Measurements from ENCODE around the gene CST9.

CST9 gene

DNA sequence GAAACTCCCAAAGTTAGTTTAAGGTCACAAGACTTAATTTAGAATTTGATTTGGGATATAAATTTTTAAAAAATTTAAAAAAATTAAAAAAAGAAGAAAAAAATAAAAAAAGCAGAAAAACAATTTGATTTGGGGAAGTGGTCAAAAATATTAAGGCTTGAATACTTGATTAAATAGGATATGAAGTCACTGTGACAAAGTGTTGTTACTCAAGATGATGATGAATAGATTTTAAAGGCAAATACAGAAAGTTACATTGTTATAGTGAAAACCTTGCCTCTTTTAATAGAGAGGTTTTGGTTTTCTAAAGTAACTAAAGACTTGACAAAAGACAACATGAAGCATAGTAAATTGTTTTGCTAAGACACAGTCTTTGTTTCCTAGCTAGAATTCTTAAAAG lies 7.2 kb downstream of the CST9 start:
- H3K4me2 ChIP-seq (ENCODE audit: low read length), result no peak overlapping the region
- H3K9ac ChIP-seq (ENCODE audit: low read length), result no peak overlapping the region
- H4K20me1 ChIP-seq (ENCODE audit: insufficient read depth, low read length), result no peaks in the 10 kb centered on the region
- H3K27me3 ChIP-seq (ENCODE audit: insufficient read depth, low read length), result no peaks in the 10 kb centered on the region
- no peaks in the 10 kb centered on the region for H3K9me2 ChIP-seq (ENCODE audit: low read depth, low read length)
- no peaks in the 10 kb centered on the region for H3K9me3 ChIP-seq (ENCODE audit: low read length)
- H3K27ac ChIP-seq (ENCODE audit: low read depth, low read length, poor library complexity, severe bottlenecking), result no peak overlapping the region
- H3K4me3 ChIP-seq (ENCODE audit: low read depth, low read length, poor library complexity, severe bottlenecking), result no peak overlapping the region
- TF ChIP-seq EZH2 (IDR thresholded peaks at IDR 0.05; ENCODE audit: borderline replicate concordance, low read length), result no peak
- TF ChIP-seq, protein P1, sequence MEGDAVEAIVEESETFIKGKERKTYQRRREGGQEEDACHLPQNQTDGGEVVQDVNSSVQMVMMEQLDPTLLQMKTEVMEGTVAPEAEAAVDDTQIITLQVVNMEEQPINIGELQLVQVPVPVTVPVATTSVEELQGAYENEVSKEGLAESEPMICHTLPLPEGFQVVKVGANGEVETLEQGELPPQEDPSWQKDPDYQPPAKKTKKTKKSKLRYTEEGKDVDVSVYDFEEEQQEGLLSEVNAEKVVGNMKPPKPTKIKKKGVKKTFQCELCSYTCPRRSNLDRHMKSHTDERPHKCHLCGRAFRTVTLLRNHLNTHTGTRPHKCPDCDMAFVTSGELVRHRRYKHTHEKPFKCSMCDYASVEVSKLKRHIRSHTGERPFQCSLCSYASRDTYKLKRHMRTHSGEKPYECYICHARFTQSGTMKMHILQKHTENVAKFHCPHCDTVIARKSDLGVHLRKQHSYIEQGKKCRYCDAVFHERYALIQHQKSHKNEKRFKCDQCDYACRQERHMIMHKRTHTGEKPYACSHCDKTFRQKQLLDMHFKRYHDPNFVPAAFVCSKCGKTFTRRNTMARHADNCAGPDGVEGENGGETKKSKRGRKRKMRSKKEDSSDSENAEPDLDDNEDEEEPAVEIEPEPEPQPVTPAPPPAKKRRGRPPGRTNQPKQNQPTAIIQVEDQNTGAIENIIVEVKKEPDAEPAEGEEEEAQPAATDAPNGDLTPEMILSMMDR (IDR thresholded peaks at IDR 0.05; ENCODE audit: low read length), result no peak
- no peaks in the 10 kb centered on the region for H3K79me2 ChIP-seq (ENCODE audit: insufficient read depth, low read length)
- H3K36me3 ChIP-seq (ENCODE audit: insufficient read depth, low read length), result no peaks in the 10 kb centered on the region
- H3K4me1 ChIP-seq (ENCODE audit: insufficient read depth, low read length, severe bottlenecking), result no peaks in the 10 kb centered on the region
- H3F3A ChIP-seq (ENCODE audit: insufficient read depth, low read length), result no peaks in the 10 kb centered on the region
- H2AFZ ChIP-seq (ENCODE audit: low read length), result no peak overlapping the region

DNA sequence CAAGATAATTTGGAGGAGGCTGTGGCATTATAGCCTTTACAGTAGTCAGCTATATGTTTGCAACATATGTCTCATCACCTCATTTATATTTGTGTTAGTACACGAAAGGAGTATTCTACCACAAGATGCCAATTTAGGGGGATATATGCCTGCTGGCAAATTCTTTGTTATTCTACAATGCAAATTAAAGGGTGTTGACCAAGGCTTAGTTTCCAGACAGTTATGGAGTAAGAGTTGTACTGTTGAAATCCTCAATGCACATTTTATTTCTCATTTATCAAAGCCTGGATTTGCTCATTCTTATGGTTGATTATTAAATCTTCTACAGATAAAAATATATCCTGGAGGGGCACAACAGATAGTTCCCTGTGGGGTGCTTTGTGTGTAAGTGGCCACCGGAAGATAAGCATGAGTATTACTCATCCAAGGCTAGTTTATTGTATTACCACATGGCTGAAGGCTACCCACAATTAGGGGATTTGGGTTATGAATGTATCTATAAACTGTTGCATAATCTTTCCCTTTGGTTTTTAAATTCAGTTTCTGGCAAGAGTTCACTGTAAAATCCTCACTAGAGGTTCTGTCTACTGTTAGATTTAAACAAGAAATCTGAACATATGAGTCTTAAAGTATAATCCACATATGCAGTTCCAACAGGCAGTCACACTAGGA lies 9.0 kb downstream of the CST9 start:
- no peak overlapping the region for H3K4me3 ChIP-seq (ENCODE audit: low read depth, low read length, poor library complexity, severe bottlenecking)
- no peaks in the 10 kb centered on the region for H3K79me2 ChIP-seq (ENCODE audit: insufficient read depth, low read length)
- no peak overlapping the region for H3K27ac ChIP-seq (ENCODE audit: low read depth, low read length, poor library complexity, severe bottlenecking)
- H3K4me2 ChIP-seq (ENCODE audit: low read length), result no peak overlapping the region
- H3K36me3 ChIP-seq (ENCODE audit: insufficient read depth, low read length), result no peaks in the 10 kb centered on the region
- H4K20me1 ChIP-seq (ENCODE audit: insufficient read depth, low read length), result no peaks in the 10 kb centered on the region
- no peaks in the 10 kb centered on the region for H3K27me3 ChIP-seq (ENCODE audit: insufficient read depth, low read length)
- H3K9me3 ChIP-seq (ENCODE audit: low read length), result no peaks in the 10 kb centered on the region
- H3K9ac ChIP-seq (ENCODE audit: low read length), result no peak overlapping the region
- H3K4me1 ChIP-seq (ENCODE audit: insufficient read depth, low read length, severe bottlenecking), result no peaks in the 10 kb centered on the region
- H2AFZ ChIP-seq (ENCODE audit: low read length), result no peak overlapping the region
- no peaks in the 10 kb centered on the region for H3K9me2 ChIP-seq (ENCODE audit: low read depth, low read length)
- H3F3A ChIP-seq (ENCODE audit: insufficient read depth, low read length), result no peaks in the 10 kb centered on the region
- no peak for TF ChIP-seq EZH2 (IDR thresholded peaks at IDR 0.05; ENCODE audit: borderline replicate concordance, low read length)
- TF ChIP-seq, protein P1 (IDR thresholded peaks at IDR 0.05; ENCODE audit: low read length), result no peak

DNA sequence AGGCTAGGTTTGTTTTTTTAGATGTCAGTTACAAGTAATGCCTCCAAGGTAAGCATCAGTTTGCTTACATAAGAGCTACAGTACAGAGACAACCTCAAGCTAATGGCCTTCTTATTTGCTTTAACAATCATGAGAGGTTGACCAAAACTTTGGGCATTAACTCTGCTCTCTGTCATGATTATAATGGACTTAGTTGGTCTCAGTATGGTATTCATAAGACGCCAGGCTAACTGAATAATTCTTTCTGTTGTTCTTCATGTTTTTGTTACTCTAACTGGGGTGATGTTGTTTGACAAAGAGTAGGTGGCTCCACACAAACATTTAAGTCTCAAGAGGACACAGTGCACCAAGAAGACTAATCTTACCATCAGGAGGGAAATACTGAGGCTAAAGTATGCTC lies 9.8 kb downstream of the CST9 start:
- TF ChIP-seq, protein P1 (IDR thresholded peaks at IDR 0.05; ENCODE audit: low read length), result no peak
- TF ChIP-seq EZH2 (IDR thresholded peaks at IDR 0.05; ENCODE audit: borderline replicate concordance, low read length), result no peak

More for the DNA sequence above, 9.8 kb downstream of the CST9 start:
- Histone ChIP-seq H3K4me1 (ENCODE audit: insufficient read depth, low read length, severe bottlenecking) (no peaks in the 10 kb centered on the region), H3K79me2 (ENCODE audit: insufficient read depth, low read length) (no peaks in the 10 kb centered on the region), H3K4me3 (ENCODE audit: low read depth, low read length, poor library complexity, severe bottlenecking) (no peak overlapping the region), H3K9ac (ENCODE audit: low read length) (no peak overlapping the region), H3K4me2 (ENCODE audit: low read length) (no peak overlapping the region), H3K27me3 (ENCODE audit: insufficient read depth, low read length) (no peaks in the 10 kb centered on the region), H2AFZ (ENCODE audit: low read length) (no peak overlapping the region), H3F3A (ENCODE audit: insufficient read depth, low read length) (no peaks in the 10 kb centered on the region), H3K27ac (ENCODE audit: low read depth, low read length, poor library complexity, severe bottlenecking) (no peak overlapping the region), H4K20me1 (ENCODE audit: insufficient read depth, low read length) (no peaks in the 10 kb centered on the region), H3K9me2 (ENCODE audit: low read depth, low read length) (no peaks in the 10 kb centered on the region), H3K36me3 (ENCODE audit: insufficient read depth, low read length) (no peaks in the 10 kb centered on the region), H3K9me3 (ENCODE audit: low read length) (no peaks in the 10 kb centered on the region)

Data from OCI-LY1 (cell line).